SW 1271 (cell line): ENCODE data around the gene MSS51.

ENCODE experiments used
- DNase-seq, 2 experiments: peaks; one replicate each; lab custom pipeline; 2025; lab: John Stamatoyannopoulos, UW

Gene MSS51

DNA sequence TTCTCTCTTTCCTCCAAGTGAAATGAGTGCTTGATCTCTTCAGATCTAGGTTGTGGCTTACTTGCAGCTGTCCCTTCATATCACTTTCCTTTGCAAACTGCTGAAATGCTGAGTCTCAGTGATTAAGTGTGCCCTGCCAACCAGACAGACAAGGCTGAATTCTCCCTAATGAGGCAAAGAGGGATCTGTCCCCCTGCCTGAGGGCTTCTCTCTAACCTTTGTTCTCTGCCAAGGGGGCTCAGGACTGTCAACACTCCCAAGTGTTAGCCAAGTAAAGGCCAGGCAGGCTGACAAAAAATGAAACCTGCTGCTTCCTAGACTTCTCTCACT, at the start of gene MSS51:
TSS of gene MSS51 (minus strand) at position 24 of the 330 bp plus-strand sequence. CDS start 5,277 bp downstream, outside the sequence.
- DNase-seq, result no peak

DNA sequence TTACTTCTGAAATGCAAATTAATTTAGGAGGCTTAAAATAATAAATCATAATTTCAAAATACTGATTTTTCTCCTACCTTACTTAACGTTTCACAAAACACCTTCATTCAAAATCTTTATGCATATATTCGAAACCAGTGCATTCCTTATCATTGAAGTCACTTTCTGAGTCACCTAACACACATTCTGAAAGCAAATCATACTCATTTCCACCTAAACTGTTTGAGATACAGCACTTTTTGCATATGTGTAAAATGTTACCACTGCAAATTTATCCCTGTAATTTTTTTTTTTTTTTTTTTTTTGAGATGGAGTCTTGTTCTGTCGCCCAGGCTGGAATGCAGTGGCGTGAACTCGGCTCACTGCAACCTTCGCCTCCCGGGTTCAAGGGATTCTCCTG, 46.8 kb upstream of the MSS51 start:
- peak; percentile 28 to 62 for DNase-seq

DNA sequence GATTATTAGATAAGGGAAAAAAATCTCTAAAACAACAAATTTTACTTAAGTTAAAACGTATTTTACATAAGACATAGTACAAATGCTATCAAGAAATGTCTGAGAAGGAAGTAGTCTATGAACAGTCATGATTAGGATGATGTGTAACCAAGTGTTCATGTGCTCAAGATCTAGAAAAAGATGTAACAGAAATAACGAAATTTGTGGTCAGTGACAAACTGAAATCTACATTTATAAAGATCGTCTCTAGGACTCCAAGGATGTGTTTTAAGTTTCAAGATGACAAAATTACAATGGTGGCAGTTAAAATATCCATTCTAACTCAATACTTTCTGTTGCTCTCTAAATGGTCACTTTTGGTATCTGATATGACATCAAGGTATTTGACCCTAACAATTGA, 45.3 kb upstream of the MSS51 start:
- DNase-seq, result no peak

DNA sequence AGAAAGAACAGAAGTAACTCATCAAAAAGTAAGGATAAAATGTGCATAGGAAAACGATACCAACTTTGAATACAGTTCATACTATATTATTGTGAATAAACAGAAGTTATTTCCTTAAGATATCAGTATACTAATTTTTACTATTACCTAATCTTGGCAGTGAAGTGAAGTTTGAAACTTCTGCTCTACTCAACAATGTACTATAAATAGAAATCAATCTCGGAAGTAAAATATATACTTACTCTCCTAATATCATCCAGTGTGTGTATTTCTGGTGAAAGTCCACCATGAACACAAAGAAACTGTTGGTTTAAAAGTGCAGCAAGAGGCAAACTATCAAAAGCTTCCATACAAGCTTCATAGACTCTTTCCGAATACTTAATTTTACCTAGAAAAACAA, 37.9 kb upstream of the MSS51 start:
- no peak for DNase-seq

DNA sequence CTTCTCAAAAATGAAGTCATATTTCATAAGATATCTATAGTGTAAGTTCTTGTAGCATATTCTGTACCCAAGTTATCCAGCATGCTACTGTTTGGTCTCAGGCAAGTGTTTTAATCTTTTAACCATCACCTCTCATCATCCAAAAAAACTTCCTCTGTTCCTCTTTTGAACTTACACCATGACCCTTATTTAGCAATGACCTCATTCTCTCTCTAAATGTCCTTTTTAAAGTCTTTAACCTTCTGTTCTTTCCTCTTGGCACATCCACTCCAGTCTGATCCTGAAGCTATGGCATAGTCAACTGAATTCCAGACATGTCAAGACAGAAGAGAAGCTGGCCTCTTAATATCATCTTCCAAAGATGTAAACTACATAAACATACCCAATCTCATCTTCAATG, 36.2 kb upstream of the MSS51 start:
- DNase-seq, result no peak

DNA sequence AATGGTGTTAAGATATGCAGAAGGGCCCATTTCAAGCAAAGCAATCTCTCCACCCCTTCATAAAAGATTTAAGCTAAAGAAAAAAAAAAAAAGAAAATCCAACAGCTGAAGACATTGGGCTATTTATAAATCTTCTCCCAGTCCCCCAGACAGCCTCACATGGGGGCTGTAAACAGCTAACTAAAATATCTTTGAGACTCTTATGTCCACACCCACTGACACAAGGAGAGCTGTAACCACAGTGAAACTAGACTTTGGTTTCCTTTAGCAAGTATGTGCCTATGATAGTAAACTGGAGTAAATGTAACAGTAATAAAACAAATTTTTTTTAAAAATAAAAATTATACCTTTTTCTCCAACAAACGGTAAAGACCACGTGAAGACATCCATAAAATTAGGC, 33.8 kb upstream of the MSS51 start:
- DNase-seq, result no peak

DNA sequence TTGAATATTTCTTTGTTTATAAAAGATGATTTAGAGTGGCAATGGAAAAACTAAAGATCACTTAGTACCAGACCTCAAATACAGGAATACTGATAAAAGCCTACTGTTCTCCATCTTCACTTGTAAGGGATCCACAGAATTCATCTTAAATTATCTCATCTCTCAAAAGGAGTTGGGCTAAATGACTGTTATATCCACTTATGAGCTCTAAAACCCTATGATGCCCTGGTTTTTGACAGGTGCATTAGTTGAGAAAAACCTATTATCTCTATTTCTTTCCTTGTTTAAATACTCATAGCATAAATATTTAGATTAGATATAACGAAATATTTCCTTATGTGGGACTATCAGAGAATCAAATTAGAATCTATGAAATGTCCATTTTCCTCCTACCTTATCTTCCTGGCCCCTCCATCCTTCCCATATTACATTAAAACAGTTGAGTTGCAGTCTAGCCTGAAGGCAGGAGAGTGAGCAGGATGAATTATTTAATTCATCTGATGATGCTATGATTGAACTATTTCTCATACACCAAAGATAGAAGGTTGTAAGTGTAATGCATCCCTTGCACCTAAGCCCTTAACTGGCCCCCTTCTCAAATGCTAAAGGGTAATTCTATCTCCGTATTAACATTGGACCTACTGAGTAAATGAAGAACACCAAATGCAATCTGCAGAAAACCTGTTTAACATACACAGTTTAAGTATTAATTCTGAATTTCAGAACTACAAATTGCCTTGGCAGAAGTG, 32.8 kb upstream of the MSS51 start:
- no peak for DNase-seq

DNA sequence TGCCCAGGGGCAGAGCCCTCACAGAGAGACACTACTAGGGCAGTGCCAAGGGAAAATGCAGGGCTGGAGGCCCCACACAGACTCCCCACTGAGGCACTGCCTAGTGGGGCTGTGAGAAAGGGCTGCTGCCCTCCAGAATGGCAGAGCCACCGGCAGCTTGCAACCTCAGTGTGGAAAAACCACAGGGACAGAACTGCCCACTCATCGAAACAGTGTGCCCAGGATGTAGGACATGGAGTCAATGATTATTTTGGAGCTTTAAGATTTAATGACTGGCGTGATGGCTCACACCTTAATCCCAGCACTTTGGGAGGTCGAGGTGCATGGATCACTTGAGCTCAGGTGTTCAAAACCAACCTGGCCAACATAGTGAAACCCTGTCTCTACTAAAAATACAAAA, 27.5 kb upstream of the MSS51 start:
- DNase-seq, result no peak

DNA sequence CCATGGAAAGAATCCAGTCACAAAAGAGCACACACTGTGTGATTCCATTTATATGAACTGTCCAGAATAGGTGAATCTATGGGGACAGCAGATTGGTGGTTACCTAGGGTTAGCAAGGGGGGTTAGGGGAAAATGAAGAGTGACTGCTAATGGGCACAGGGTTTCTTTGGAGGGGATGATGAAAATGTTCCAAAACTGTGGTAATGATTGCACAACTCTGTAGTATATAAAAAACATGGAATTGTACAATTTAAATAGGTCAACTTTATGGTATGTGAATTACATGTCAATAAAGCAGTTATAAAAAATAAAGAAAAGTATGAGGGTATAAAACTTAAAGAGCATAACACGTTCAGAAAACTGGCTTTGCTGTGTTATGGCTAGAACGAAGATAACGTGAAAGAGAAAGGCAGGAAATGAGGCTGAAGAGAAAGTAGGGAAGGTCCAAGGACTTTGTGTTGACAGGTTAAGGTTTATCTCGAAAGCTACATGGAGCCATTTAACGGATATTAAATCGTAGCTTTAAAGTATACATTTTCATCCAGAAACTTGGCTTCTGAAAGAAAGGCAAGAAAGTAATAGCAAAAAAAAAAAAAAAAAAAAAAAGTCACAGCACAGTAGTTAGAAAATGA, 26.4 kb upstream of the MSS51 start:
- no peak for DNase-seq

DNA sequence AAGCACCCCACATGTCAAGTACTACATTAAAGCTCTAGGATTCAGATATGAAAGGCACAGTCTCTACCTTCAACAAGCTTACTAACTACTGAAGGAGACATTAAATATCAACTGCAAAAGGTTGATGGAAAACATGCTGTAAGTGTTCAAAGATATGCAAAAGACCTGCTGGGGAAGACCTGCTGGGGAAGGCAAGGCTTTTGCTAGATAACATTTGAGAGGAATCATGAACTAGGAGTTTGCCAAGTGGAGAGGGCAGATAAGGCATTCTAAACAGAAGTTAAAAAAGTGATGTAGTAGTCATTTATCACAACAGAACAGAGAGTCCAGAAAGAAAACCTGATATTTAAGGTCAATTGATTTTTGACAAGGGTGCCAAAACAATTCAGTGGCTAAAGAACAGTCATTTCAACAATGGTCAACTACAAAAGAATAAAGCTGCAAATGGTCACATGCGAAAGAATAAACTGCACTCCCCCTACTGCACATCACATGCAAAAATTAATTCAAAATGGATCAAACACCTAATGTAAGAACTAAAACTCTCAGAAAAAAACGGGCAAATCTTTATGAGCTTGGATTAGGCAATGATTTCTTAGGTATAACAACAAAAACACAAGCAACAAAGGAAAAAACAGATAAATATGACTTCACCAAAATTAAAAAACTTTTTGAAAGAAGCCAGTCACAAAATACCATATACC, 23.0 kb upstream of the MSS51 start:
- no peak for DNase-seq

DNA sequence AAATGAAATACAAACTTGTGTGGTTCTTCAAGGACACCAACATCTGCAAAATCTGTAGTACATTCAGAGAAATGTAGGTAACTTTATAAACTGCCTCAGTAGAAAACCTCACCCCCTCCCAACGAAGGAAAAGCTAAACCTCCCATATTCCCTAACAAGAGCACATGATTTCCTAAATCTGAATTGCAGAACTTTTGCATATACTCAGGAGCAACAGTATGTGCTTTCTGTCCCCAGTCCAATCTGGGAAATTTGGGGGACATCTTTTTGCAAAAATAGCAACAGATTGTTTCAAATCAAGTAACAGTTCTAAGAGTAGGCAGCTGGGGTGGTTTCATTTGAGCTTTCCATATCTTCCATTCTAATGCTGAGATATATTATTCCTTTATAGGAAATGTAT, 15.8 kb upstream of the MSS51 start:
- no peak for DNase-seq

DNA sequence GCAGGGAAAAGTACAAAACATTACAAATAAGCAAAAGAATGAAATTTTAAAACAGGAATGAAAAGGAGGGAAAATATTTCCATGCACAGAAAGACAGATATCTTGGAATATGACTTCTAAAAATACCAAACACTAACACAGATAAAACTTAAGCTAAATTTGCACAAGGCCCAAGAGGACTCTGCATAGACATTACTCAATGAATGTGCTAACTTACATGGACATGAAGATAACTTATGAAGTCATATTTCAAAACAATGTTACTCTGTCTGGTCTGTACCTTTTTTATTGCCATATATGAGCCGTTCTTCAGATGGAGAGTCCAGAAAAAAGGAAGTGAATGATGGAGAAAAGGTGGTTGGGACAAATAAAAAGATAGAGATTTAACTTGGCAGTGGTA, 15.0 kb upstream of the MSS51 start:
- DNase-seq, result no peak

DNA sequence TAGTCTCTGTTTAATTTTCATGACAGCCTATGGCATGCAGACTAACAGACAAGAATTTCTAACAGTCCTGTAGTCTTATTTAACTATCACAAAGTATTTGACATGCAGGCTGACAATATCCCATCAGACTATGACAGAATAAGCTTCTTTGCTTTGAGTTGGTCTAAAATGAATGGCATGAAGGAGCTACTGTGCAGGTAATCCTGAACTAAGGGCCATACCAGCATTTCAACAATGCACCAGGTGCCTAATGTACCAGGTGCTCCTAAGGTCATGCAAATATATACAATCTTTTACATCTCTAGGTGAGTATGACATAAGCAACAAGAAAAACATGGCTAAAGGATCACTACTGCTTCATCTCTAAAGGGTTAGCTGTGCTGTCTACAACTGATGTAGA, 13.6 kb upstream of the MSS51 start:
- no peak for DNase-seq

DNA sequence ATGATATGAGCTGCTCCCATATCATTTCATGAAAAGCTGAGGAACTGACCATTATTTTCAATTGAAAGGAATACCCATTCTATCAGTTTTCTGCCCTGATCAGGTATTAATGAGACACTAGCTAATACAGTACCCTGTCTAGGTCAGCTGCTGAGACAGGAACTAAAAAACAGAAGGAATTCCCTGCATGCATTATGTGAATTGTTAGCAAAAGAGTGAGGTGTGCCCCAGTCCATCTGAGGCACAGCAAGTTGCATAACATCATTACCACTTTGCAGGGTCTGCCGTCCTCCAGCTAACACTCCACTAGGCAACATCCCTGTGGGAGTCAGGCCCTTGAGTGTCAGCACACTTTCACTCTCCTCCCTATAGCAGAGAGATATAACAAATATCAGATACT, 11.1 kb upstream of the MSS51 start:
- no peak for DNase-seq

DNA sequence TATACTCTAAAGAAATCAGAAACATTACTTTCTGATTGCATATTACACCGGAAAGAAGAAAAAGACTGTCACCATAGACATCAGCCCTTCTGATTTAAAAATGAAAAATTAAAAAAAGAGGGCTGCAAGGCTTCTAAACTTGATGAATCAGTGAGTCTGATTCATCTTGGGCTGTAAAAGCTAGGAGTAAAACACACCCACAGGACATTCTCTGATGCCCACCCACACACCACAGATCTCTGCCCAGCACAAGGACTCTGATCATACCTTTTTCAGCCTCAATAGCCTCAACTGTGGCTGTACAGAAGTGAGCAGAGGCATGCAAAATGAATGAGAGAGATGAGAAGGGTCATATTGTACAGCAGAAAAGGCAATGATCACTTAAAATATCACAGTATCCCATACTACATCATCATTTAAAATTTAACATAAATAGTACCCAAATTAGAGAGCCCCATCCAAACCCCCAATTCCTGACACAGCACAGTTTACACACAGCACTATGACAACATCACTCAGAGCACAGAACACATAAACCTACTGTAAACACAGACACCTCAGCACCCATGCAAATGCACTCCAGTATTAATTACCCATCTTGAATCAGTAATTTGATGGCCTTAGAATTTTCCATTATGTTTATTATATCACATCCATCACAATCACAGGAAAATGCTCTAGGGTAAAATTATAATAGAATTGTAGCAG, 6.4 kb upstream of the MSS51 start:
- DNase-seq, result no peak

DNA sequence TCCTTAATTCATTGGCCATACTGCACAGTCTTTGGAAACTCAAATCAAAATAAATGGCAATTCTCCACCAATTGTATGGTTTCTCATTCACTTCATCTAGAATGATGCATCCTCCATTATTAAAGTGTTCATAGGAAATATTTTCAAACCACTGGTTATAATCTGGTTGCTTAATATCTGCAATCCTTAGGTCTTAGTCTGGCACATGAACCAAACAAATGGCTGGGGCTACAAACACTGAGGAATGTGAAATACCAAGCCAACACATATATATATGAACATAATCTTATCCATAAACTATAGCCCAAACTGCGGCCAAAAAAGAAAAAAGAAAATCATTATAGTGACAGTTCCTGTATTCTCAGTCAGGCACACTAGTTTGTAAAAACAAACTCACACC, 5.7 kb upstream of the MSS51 start:
- DNase-seq, result no peak

DNA sequence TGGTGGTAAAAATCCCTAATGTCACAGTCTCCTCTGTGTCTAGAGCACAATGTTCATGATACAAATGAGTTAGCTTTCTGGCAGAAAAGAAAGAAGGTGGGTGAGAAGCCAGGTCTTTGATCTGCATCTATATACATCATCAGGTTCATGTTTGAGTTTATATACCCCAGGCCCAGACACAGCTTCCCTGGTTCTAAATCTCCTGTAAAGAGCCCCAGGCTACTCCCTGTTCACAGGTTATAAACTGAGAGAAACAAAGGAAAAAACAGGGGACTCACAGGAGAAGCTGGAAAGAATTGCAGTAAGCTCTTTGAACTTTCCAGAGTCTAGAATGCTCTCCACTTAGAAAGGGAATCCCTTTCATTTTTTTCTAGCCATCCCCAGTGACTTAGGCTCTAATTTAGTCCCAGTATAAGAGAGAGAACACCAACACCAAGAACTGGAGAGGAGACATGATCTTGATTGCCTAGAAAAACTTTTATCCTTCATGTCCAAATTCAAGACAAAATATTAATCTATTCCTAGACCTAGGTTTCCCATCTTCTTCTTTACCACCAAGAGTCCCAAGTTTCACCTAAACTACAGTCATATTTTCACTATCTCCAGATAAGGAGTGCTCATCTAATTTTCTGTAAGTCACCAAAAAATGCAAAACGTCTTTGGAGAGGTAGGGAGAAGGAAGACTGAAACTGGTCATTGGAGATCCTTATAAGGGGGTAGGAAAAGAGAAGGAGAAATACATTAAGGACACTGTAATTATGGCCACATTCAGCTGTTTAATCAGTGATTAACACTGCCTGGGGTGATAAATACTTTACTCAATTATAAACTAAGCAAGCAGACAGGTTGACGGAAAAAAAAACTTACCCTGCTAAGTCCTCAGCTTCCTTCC, 469 bp downstream of the MSS51 start:
- no peak for DNase-seq

DNA sequence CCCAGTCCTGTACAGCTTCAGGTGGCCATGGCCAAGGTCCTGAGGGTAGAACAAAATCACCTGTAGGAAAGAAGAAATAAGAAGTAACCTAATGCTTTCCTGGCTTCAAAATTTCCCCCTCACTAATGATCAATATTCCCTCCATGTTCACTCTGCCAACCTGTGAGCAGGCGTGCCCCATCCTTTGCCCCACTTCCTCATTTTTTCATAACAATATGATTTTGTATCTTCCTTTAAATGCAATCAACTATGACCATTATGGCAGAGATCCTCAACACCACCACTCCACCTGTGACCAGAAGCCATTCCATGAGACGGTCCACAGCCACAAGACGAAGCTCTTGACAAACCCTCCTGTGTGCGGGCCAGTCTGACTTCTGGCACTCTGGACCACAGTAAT, 7.0 kb downstream of the MSS51 start:
- no peak for DNase-seq

DNA sequence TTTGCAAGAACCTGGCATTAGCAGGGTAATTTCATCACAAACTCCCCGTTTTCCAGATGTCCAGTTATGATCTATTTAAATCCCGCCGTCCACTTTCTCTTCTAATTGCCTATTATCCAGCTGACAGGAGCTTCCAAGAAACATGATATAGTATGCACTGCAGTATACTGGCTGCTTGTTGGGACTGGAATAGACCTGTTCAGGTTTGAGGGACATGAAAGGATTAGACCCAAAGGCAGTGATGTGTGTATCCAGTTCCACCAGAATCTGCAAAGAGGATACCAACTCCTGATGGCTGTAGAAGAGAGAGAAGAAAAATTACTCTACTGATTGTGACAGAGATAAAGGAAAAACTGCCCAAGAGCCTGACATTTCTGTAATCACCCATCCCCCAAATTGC, 8.9 kb downstream of the MSS51 start:
- no peak for DNase-seq

DNA sequence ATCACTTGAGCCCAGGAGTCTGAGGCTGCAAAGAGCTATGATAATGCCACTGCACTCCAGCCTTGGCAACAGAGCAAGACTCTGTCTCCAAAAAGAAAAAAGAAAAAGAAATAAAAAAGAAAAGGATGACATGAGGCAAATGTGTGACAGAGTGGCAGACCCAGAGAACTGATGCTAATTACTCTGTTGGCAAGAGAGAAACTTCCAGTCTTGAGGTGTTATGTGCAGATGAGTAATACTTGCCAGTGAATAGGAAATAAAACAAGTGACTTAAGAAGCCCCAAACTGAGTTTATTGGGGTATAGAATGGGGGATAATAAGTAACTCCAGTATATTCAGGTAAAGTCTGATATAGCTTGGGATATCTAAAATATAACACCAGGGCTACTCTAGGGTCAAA, 10.1 kb downstream of the MSS51 start:
- DNase-seq, result no peak

DNA sequence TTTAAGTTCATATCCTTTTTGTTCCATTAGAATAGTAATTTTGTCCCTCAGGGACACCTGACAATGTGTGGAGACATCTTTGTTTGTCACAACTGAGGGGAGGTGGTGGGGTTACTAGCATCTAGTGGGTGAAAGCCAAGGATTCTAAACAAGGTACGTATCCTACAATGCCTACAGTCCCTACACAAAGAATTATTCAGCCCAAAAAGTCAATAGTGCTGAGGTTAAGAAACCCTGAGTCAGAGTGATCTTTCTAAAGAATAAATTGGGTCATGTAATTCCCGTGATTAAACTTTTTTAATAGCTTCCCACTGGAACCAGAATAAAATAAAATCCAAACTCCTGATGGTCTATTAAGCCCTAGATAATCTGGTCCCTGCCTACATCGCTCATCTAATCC, 16.8 kb downstream of the MSS51 start:
- no peak for DNase-seq
